Activated naive CD4-positive, alpha-beta T cell treated with anti-CD3 and anti-CD28 coated beads, Interleukin-2, amount 50 U/mL, for 24 hours (primary cell): ENCODE data around the gene B3GALT5.
"Not testable (repeated sequence)": the region's sequence is repeated elsewhere in the genome, so short reads cannot be mapped to it uniquely, and the experiment has no call there.

ENCODE experiments used
- H3K27ac Mint-ChIP-seq: one replicate; pipeline ENCODE4 v1.8.0; 2021; ENCODE audit warnings: mild to moderate bottlenecking, mixed read lengths
- H3K27me3 Mint-ChIP-seq: one replicate; pipeline ENCODE4 v1.8.0; 2021; ENCODE audit warnings: mixed read lengths
- H3K36me3 Mint-ChIP-seq: one replicate; pipeline ENCODE4 v1.8.0; 2021; ENCODE audit warnings: mixed read lengths
- H3K4me1 Mint-ChIP-seq: one replicate; pipeline ENCODE4 v1.8.0; 2021; ENCODE audit warnings: mixed read lengths
- H3K4me3 Mint-ChIP-seq: one replicate; pipeline ENCODE4 v1.8.0; 2021; ENCODE audit warnings: mild to moderate bottlenecking, mixed read lengths
- H3K9me3 Mint-ChIP-seq: one replicate; pipeline ENCODE4 v1.8.0; 2021; ENCODE audit warnings: mixed read lengths

Gene B3GALT5

DNA sequence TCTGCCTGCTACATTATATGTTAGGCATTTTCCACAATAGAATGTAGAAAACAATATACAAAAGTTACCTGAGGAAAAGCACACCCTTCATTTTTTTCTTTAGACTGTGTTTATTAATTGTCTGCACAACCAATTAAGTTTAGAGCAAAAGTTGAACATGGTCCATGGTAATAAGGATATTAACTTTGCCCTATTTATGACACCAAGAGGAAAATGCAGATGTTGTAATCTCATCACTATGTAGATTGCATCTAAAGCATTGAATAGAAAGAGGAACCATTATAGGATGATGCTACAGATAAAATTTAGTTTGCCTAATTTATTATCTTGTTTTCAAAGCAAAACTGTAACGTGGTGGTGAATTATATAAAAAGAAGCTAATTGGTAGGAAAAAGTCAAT, 72.5 kb downstream of the B3GALT5 start:
- no peaks in the 10 kb centered on the region for H3K27me3 Mint-ChIP-seq
- no peaks in the 10 kb centered on the region for H3K36me3 Mint-ChIP-seq
- H3K9me3 Mint-ChIP-seq: no peaks in the 10 kb centered on the region
- no peak overlapping the region for H3K27ac Mint-ChIP-seq
- H3K4me1 Mint-ChIP-seq: no peaks in the 10 kb centered on the region
- H3K4me3 Mint-ChIP-seq: no peak overlapping the region

DNA sequence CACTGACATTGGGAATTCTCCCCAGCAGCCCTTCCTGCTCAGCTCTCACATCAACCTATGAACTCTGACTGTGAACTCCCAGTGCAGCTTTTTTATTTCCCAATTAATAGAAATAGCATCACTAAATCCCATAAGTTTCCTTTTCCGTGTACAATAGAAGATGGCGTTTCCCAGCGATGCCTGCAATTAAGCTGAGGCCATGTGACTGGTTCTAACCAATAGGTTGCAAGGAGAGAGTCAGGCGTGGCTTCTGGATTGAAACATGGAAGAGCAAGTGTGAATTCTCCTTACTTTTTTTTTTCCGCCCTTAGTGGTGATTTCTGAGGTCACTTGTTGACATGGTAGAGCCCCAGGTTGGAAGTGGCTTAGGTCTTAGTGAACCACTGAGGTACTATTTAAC, 73.3 kb downstream of the B3GALT5 start:
- no peaks in the 10 kb centered on the region for H3K36me3 Mint-ChIP-seq
- H3K27me3 Mint-ChIP-seq: no peaks in the 10 kb centered on the region
- no peaks in the 10 kb centered on the region for H3K9me3 Mint-ChIP-seq
- H3K4me3 Mint-ChIP-seq: no peak overlapping the region
- no peak overlapping the region for H3K27ac Mint-ChIP-seq
- no peaks in the 10 kb centered on the region for H3K4me1 Mint-ChIP-seq

DNA sequence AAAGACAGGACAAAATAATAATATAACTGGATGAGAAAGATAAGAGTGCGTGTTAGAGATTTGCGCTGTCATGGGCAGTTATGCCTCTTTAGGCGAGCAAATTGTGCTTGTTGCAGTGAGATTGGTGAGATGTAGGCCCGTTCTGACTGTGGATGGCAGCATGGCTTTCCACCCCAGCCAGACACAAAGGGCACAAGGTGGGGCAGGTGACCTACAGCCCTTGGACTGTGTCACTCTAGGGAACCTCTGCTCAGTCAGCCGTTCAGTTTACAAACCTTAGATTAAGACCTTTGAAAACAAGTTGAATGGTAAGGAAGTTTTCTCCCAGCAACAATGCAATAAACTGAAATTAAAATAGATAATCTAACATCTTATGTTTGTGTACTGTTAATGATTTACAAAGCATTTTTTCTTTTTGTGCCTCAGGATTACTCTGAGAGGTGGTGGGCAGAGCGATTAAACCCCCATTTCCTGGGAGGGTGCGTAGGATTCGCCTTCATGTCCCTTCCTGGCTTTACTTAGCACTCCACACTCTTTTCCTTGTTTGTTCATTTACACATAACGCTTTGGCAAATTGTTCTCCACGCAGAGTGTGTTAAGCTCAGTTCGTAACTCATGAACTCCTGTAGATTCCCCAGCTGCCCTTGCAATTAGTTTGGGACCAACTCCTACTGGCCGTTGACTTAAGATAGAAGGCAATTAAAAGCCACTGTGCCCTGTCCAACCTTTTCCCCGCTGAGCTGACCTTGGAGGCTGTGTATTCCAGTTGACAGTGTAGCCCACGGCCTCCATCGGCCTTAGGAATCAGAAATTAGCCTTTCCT, 74.1 kb downstream of the B3GALT5 start:
- H3K27me3 Mint-ChIP-seq: no peaks in the 10 kb centered on the region
- no peaks in the 10 kb centered on the region for H3K36me3 Mint-ChIP-seq
- H3K4me1 Mint-ChIP-seq: no peaks in the 10 kb centered on the region
- H3K27ac Mint-ChIP-seq: no peak overlapping the region
- no peak overlapping the region for H3K4me3 Mint-ChIP-seq
- H3K9me3 Mint-ChIP-seq: no peaks in the 10 kb centered on the region

- no peak overlapping the region for H3K27ac Mint-ChIP-seq
- no peak overlapping the region for H3K4me3 Mint-ChIP-seq
- H3K27me3 Mint-ChIP-seq: no peaks in the 10 kb centered on the region
- no peaks in the 10 kb centered on the region for H3K4me1 Mint-ChIP-seq
- no peaks in the 10 kb centered on the region for H3K9me3 Mint-ChIP-seq
- H3K36me3 Mint-ChIP-seq: no peaks in the 10 kb centered on the region
These were observed 75.3 kb downstream of the B3GALT5 start for GRCh38 chr21:39688010-39688409.

DNA sequence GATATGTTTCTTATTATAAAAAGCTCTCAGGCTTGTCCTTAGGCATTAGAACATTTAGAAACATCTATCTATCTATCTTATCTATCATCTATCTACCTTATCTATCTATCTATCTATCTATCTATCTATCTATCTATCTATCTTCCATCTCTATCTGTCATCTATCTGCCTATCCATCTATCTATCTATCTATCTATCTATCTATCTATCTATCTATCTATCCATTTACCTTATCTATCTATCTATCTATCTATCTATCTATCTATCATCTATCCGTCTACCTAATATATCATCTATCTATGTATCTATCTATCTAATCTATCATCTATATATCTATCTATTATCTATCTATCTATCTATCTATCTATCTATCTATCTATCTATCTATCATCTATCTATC, 77.1 kb downstream of the B3GALT5 start:
- not testable (repeated sequence) for H3K4me1 Mint-ChIP-seq, H3K27ac Mint-ChIP-seq, H3K36me3 Mint-ChIP-seq, H3K4me3 Mint-ChIP-seq, H3K9me3 Mint-ChIP-seq, H3K27me3 Mint-ChIP-seq

- H3K9me3 Mint-ChIP-seq: no peaks in the 10 kb centered on the region
- peaks cover 5% of the 10 kb centered on the region for H3K27me3 Mint-ChIP-seq
- H3K36me3 Mint-ChIP-seq: no peaks in the 10 kb centered on the region
- H3K27ac Mint-ChIP-seq: no peak overlapping the region
- H3K4me1 Mint-ChIP-seq: no peaks in the 10 kb centered on the region
- no peak overlapping the region for H3K4me3 Mint-ChIP-seq
These were observed 77.7 kb downstream of the B3GALT5 start for GRCh38 chr21:39690454-39690853.

DNA sequence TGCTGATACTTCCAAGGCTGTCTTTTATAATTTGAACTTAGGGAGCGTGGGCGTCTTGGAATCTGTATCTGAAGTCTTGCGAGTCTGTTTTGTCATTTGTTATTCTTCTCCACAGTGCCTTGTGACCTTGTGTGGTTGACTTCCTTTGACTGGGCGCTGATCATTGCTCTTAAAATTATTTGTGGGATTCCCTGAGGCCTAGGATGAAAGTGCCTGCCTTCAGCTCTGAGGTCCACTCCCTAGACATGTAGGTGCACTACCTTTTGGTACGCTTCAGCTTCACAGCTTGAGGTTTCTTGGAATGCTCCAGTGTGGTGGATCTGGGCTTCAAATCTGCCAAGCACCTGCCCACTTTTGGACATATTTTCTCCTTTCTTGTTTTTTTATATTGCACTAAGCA, 82.0 kb downstream of the B3GALT5 start:
- Mint-ChIP-seq H3K27ac (peak overlapping the region; percentile 51), H3K4me3 (no peak overlapping the region), H3K27me3 (peaks cover 11% of the 10 kb centered on the region), H3K36me3 (no peaks in the 10 kb centered on the region), H3K4me1 (no peaks in the 10 kb centered on the region), H3K9me3 (no peaks in the 10 kb centered on the region)

DNA sequence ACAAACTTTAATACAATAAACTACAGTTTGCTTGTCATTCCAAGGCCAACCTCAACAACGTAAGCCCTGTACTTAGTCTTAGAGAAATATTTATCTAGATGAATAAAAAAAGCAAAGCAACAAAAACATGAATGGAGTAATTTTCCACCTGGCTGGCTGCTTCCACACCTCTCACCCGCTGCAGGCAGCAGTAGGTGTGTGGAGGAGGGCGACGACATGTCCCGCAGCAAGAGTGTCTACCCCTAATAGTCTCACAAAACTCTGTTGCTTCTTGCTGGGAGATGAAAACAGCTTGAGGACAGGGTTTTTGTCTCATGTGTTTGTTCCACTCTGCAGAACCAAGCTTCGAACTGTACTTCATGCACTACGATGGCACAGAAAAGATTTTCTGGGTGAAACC, 83.5 kb downstream of the B3GALT5 start:
- Mint-ChIP-seq H3K27ac (no peak overlapping the region), H3K9me3 (no peaks in the 10 kb centered on the region), H3K4me3 (no peak overlapping the region), H3K4me1 (no peaks in the 10 kb centered on the region), H3K27me3 (peaks cover 11% of the 10 kb centered on the region), H3K36me3 (no peaks in the 10 kb centered on the region)

GRCh38 chr21:39696618-39697017, 83.9 kb downstream of the B3GALT5 start:
- no peaks in the 10 kb centered on the region for H3K4me1 Mint-ChIP-seq
- H3K4me3 Mint-ChIP-seq: no peak overlapping the region
- no peaks in the 10 kb centered on the region for H3K36me3 Mint-ChIP-seq
- H3K9me3 Mint-ChIP-seq: no peaks in the 10 kb centered on the region
- H3K27ac Mint-ChIP-seq: no peak overlapping the region
- peaks cover 11% of the 10 kb centered on the region for H3K27me3 Mint-ChIP-seq

GRCh38 chr21:39700318-39700717, 87.6 kb downstream of the B3GALT5 start:
- no peaks in the 10 kb centered on the region for H3K9me3 Mint-ChIP-seq
- H3K4me3 Mint-ChIP-seq: no peak overlapping the region
- no peaks in the 10 kb centered on the region for H3K4me1 Mint-ChIP-seq
- H3K27ac Mint-ChIP-seq: no peak overlapping the region
- no peaks in the 10 kb centered on the region for H3K36me3 Mint-ChIP-seq
- H3K27me3 Mint-ChIP-seq: peaks cover 6% of the 10 kb centered on the region

GRCh38 chr21:39703578-39703977, 90.8 kb downstream of the B3GALT5 start:
- Mint-ChIP-seq H3K4me3 (no peak overlapping the region), H3K4me1 (no peaks in the 10 kb centered on the region), H3K27ac (no peak overlapping the region), H3K9me3 (no peaks in the 10 kb centered on the region), H3K36me3 (no peaks in the 10 kb centered on the region), H3K27me3 (peaks cover 4% of the 10 kb centered on the region)

- no peaks in the 10 kb centered on the region for H3K36me3 Mint-ChIP-seq
- no peak overlapping the region for H3K27ac Mint-ChIP-seq
- H3K4me1 Mint-ChIP-seq: no peaks in the 10 kb centered on the region
- peaks cover 4% of the 10 kb centered on the region for H3K27me3 Mint-ChIP-seq
- H3K9me3 Mint-ChIP-seq: no peaks in the 10 kb centered on the region
- H3K4me3 Mint-ChIP-seq: no peak overlapping the region
These were observed 93.1 kb downstream of the B3GALT5 start for GRCh38 chr21:39705849-39706248.

DNA sequence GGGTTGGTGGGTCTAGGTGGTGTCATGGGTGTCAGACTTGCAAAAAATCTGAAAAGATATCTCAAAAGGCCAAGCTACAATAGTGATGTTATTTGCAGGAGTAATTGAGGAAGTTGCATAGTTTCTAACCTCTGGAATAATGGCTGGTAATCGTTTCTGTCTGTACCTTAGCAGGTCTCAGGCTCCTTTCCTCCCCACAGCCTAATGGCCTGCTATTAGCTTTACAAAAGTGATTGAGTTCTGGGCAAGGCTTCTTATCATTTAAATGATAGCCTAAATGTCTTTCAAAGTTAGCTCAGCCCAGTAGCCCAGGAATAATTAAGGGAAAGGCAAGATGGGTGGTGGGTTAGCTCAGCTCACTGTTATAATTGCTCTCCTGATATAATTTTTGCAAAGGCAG, 94.6 kb downstream of the B3GALT5 start:
- Mint-ChIP-seq H3K9me3 (no peaks in the 10 kb centered on the region), H3K27me3 (peaks cover 4% of the 10 kb centered on the region), H3K4me1 (no peaks in the 10 kb centered on the region), H3K27ac (no peak overlapping the region), H3K36me3 (no peaks in the 10 kb centered on the region), H3K4me3 (no peak overlapping the region)

- Mint-ChIP-seq H3K36me3 (no peaks in the 10 kb centered on the region), H3K4me3 (no peak overlapping the region), H3K4me1 (no peaks in the 10 kb centered on the region), H3K27ac (no peak overlapping the region), H3K27me3 (peaks cover 9% of the 10 kb centered on the region), H3K9me3 (no peaks in the 10 kb centered on the region)
These were observed 98.1 kb downstream of the B3GALT5 start for GRCh38 chr21:39710866-39711265.

GRCh38 chr21:39712273-39712672, 99.5 kb downstream of the B3GALT5 start:
- Mint-ChIP-seq H3K27ac (no peak overlapping the region), H3K4me3 (no peak overlapping the region), H3K9me3 (no peaks in the 10 kb centered on the region), H3K36me3 (no peaks in the 10 kb centered on the region), H3K27me3 (peaks cover 11% of the 10 kb centered on the region), H3K4me1 (no peaks in the 10 kb centered on the region)

GRCh38 chr21:39712976-39713375, 100.2 kb downstream of the B3GALT5 start:
- no peak overlapping the region for H3K4me3 Mint-ChIP-seq
- no peaks in the 10 kb centered on the region for H3K4me1 Mint-ChIP-seq
- no peak overlapping the region for H3K27ac Mint-ChIP-seq
- H3K36me3 Mint-ChIP-seq: no peaks in the 10 kb centered on the region
- H3K9me3 Mint-ChIP-seq: no peaks in the 10 kb centered on the region
- H3K27me3 Mint-ChIP-seq: peaks cover 7% of the 10 kb centered on the region

GRCh38 chr21:39713905-39714304, 101.2 kb downstream of the B3GALT5 start:
- H3K27ac Mint-ChIP-seq: no peak overlapping the region
- peaks cover 9% of the 10 kb centered on the region for H3K27me3 Mint-ChIP-seq
- H3K9me3 Mint-ChIP-seq: no peaks in the 10 kb centered on the region
- H3K4me3 Mint-ChIP-seq: no peak overlapping the region
- H3K4me1 Mint-ChIP-seq: no peaks in the 10 kb centered on the region
- H3K36me3 Mint-ChIP-seq: no peaks in the 10 kb centered on the region
